Heart right ventricle (tissue), 16 donors: ENCODE data around the gene C3orf80. TPM values are rescaled to one million over a fixed set of nuclear protein-coding genes. Genes with fewer than 3 reads are reported as not detected.

Experiments used
- ATAC-seq, 8 donors: fragments of 200-7000 bp; cut with Tn5 transposase; one replicate each; pipeline ENCODE4 v1.9.1; 2020; ENCODE audit warnings: mild to moderate bottlenecking in 8 of 8, moderate library complexity in 8 of 8, moderate number of reproducible peaks in 1 of 8
- DNase-seq, 2 donors: peaks; one replicate each; pipeline ENCODE4 v3.0.0-alpha.2; 2020
- H3K27ac ChIP-seq, 10 donors: fragments of 200-600 bp; sonication (generic) in 2 of 10; one replicate each; pipeline versions ENCODE4 v1.5.0 to v1.8.0; 2020 to 2022; ENCODE audit warnings: mild to moderate bottlenecking in 3 of 10
- H3K27me3 ChIP-seq, 7 donors: fragments of 200-600 bp; one replicate each; pipeline ENCODE4 v1.8.0; 2021 to 2022; ENCODE audit warnings: mild to moderate bottlenecking in 2 of 7
- H3K36me3 ChIP-seq, 9 donors: fragments of 200-600 bp; sonication (generic) in 1 of 9; one replicate each; pipeline versions ENCODE4 v1.5.0 to v1.8.0; 2020 to 2022; ENCODE audit warnings: mild to moderate bottlenecking in 2 of 9
- H3K4me1 ChIP-seq, 9 donors: fragments of 200-600 bp; sonication (generic) in 1 of 9; one replicate each; pipeline versions ENCODE4 v1.5.0 to v1.8.0; 2020 to 2022; ENCODE audit warnings: mild to moderate bottlenecking in 4 of 9
- H3K4me3 ChIP-seq, 10 donors: fragments of 200-600 bp; sonication (generic) in 2 of 10; one replicate each; pipeline versions ENCODE4 v1.5.0 to v1.8.0; 2020 to 2022; ENCODE audit warnings: mild to moderate bottlenecking in 7 of 10, moderate library complexity in 2 of 10
- H3K9me3 ChIP-seq, 11 donors: fragments of 200-600 bp in 10 of 11; sonication (generic) in 2 of 11; one replicate each; pipeline versions ENCODE4 v1.5.0 to v1.8.0; 2013 to 2022; ENCODE audit warnings: mild to moderate bottlenecking in 2 of 11, control low read depth in 1 of 11, moderate library complexity in 1 of 11
- WGBS, 2 donors: extraction: QIAGEN DNeasy Blood & Tissue Kit; methylation state at CpG; one replicate each; pipeline ENCODE4 v1.1.7; 2013; ENCODE audit warnings: inconsistent platforms in 1 of 2; 5-methylcytosine and 5-hydroxymethylcytosine counted together
- intact Hi-C, 10 donors: fragments of 100-400 bp; cut with DNase I; formaldehyde crosslinking; loops; one replicate each; pipeline versions ENCODE4 v1.11.1 to v1.14.2; 2022
- polyA plus RNA-seq, 2 donors: library from polyadenylated mRNA; stranded (reverse); fragments of 200-250 nt; gene quantifications; one replicate each; pipeline ENCODE4 v1.2.3, GENCODE V29; 2013
- total RNA-seq, 10 donors: library from RNA; stranded (reverse); fragmentation: NEBNext Ultra II Directional in 3 of 10; extraction: Animal tissue kit (Norgen Biotek cat#: 25700) in 3 of 10; gene quantifications; one replicate each; pipeline versions ENCODE4 v1.2.1 to v1.2.4, GENCODE V29; 2021 to 2023
- TF ChIP-seq, protein P1 (sequence below), 9 donors: fragments of 200-600 bp; sonication (generic) in 2 of 9; IDR thresholded peaks; one replicate each; pipeline versions ENCODE4 v1.5.0 to v1.8.0; 2021 to 2022; ENCODE audit warnings: antibody characterized with exemption in 9 of 9, mild to moderate bottlenecking in 5 of 9, moderate library complexity in 1 of 9
- donor health status: Arrhythmogenic right ventricular cardiomyopathy.
- donor health status: ischemic (EF 13 %, LVEDD 7.1; RV severe dilation, severe dysfunction).
- donor health status: healthy with polysubstance abuse.
- donor health status: DM: no; HTN: yes; CAD: no.
- donor health status: DM: no; HTN: no; CAD: no.
- donor health status: ischemic (EF 25% LVEDD 6.9; RV normal size, moderate dysfunction).
- donor health status: ischemic (EF 25% LVEDD 5.7; RV mildly dilated, moderate dysfunction).
- donor health status: healthy.
- donor health status: DM: yes; HTN: yes; CAD: no.
- donor health status: Ischemic cardiomyopathy.
- donor health status: ischemic (EF 35%, LVEDD 5.7; RV mildly dilated, moderate dysfunction).
- donor health status: nonischemic (EF 11% LVEDD 7.7; RV severe dilation, severe dysfunction).
- donor health status: DM: yes; HTN: yes; CAD: no.
- donor health status: PGD.
- donor health status: ischemic (EF 29% LVEDD 5.4; RV normal size, mild dysfunction).
- donor health status: nonischemic (EF 23%, LVEDD 6.1; RV moderate dilation, normal function).

Gene C3orf80
- total and polyA plus RNA-seq, 12 donors = 0.09 to 0.70 (median 0.16) TPM; not detected in 3

DNA sequence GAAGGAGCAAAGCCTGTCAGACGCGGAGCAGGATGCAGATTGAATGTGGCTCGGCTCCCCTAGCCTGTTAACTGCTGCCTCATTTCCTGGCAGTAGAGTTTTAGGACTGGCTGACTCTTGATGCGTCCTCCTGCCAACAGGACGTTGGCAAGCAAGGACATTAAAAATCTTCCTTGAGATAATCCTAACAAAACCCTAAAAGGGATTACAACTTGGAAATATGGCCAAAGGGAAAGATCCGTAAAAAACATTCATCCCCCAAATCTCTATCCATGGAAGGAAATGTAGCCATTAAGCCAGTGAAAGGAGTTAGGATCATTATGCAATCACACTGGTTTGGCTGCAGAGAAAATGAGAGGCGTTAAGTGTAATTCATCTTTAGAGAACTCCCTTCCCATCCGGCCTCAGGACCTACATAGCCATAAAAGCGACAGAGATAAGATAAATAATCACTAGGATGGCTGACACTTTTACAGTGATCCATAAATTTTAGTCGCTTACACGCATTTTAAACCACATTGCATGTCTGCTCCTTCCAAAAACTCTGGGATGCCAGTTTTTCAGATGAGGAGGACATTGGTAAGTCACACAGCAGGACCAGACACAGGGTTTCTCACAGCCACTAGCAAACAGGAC lies 44.5 kb upstream of the C3orf80 start:
- intact Hi-C loops = no loop called here
- H3K9me3 ChIP-seq = no peaks in the 10 kb centered on the region

GRCh38 chr3:160183345-160184076 lies 41.7 kb upstream of the C3orf80 start:
- H3K4me1 ChIP-seq = peaks cover 0 to 15% (median 0%) of the 10 kb centered on the region in 9 donors
- peak overlapping the region in 1 of 10 donors; percentile 24 for H3K27ac ChIP-seq
- intact Hi-C loops = no loop called here
- WGBS, 2 donors = 76 to 89% methylated on average over 4 of the region's 4 CpGs
- no peaks in the 10 kb centered on the region for H3K9me3 ChIP-seq
- TF ChIP-seq, protein P1, sequence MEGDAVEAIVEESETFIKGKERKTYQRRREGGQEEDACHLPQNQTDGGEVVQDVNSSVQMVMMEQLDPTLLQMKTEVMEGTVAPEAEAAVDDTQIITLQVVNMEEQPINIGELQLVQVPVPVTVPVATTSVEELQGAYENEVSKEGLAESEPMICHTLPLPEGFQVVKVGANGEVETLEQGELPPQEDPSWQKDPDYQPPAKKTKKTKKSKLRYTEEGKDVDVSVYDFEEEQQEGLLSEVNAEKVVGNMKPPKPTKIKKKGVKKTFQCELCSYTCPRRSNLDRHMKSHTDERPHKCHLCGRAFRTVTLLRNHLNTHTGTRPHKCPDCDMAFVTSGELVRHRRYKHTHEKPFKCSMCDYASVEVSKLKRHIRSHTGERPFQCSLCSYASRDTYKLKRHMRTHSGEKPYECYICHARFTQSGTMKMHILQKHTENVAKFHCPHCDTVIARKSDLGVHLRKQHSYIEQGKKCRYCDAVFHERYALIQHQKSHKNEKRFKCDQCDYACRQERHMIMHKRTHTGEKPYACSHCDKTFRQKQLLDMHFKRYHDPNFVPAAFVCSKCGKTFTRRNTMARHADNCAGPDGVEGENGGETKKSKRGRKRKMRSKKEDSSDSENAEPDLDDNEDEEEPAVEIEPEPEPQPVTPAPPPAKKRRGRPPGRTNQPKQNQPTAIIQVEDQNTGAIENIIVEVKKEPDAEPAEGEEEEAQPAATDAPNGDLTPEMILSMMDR (IDR thresholded peaks at IDR 0.05) = no peak
- no peaks in the 10 kb centered on the region for H3K36me3 ChIP-seq
- ATAC-seq (no peak), DNase-seq (no peak)
- H3K27me3 ChIP-seq = no peaks in the 10 kb centered on the region
- no peak overlapping the region for H3K4me3 ChIP-seq

More for the DNA sequence above, 44.5 kb upstream of the C3orf80 start:
- peaks cover 0 to 15% (median 0%) of the 10 kb centered on the region in 9 donors for H3K4me1 ChIP-seq
- H3K27ac ChIP-seq = peak overlapping the region in 2 of 10 donors; percentile 15 to 42
- H3K27me3 ChIP-seq = no peaks in the 10 kb centered on the region
- DNase-seq (no peak), ATAC-seq (peak in 3 of 8 donors; percentile 42 to 50 (median 49))
- 36 to 40% methylated on average over 11 of the region's 11 CpGs for WGBS, 2 donors
- no peaks in the 10 kb centered on the region for H3K36me3 ChIP-seq
- no peak overlapping the region for H3K4me3 ChIP-seq
- TF ChIP-seq, protein P1 (IDR thresholded peaks at IDR 0.05) = no peak

- intact Hi-C loops = no loop called here
- Histone ChIP-seq H3K36me3 (no peaks in the 10 kb centered on the region), H3K9me3 (no peaks in the 10 kb centered on the region), H3K27ac (peak overlapping the region in 1 of 10 donors; percentile 24), H3K27me3 (no peaks in the 10 kb centered on the region), H3K4me3 (no peak overlapping the region), H3K4me1 (peaks cover 0 to 15% (median 0%) of the 10 kb centered on the region in 9 donors)
- TF ChIP-seq, protein P1 (IDR thresholded peaks at IDR 0.05) = no peak
- ATAC-seq (peak in 1 of 8 donors; percentile 37), DNase-seq (no peak)
- 51 to 66% methylated on average over 3 of the region's 3 CpGs for WGBS, 2 donors
These were observed 40.6 kb upstream of the C3orf80 start for GRCh38 chr3:160184655-160185054.

- TF ChIP-seq, protein P1 (IDR thresholded peaks at IDR 0.05) = no peak
- Histone ChIP-seq H3K4me1 (peaks cover 0 to 15% (median 0%) of the 10 kb centered on the region in 9 donors), H3K27ac (no peak overlapping the region), H3K9me3 (no peaks in the 10 kb centered on the region), H3K4me3 (no peak overlapping the region), H3K27me3 (peaks cover 0 to 5% (median 0%) of the 10 kb centered on the region in 7 donors), H3K36me3 (no peaks in the 10 kb centered on the region)
- ATAC-seq (no peak), DNase-seq (no peak)
- intact Hi-C loops = no loop called here
These were observed 39.5 kb upstream of the C3orf80 start for GRCh38 chr3:160185751-160186150.
